Middle frontal gyrus (tissue), 1 donor: Measurements from ENCODE around the gene SPATA6L.

Source experiments
- DNase-seq: peaks from one replicate; pipeline ENCODE4 v3.0.0-alpha.2; 2015; ENCODE audit warnings: low spot score; ENCODE audit errors: extremely low spot score

SPATA6L gene

GRCh38 chr9:4558371-4558998 is 107.8 kb downstream of the SPATA6L start:
- no peak for DNase-seq

GRCh38 chr9:4555236-4555635 is 111.0 kb downstream of the SPATA6L start:
- DNase-seq, result no peak

- DNase-seq, result no peak
Measured at GRCh38 chr9:4553951-4554381, 112.3 kb downstream of the SPATA6L start.

- DNase-seq, result no peak
Measured at GRCh38 chr9:4550777-4551484, 115.3 kb downstream of the SPATA6L start.

- no peak for DNase-seq
Measured at GRCh38 chr9:4549751-4550295, 116.5 kb downstream of the SPATA6L start.

- no peak for DNase-seq
Measured at GRCh38 chr9:4548811-4549725, 117.2 kb downstream of the SPATA6L start.
